Vagina (tissue), 2 donors: ENCODE results near the gene PAPPA.

ENCODE experiments used
- CTCF ChIP-seq, 3 experiments: fragments of 450-650 bp in 2 of 3; fragments of 200-600 bp in 1 of 3; sonication (generic) in 1 of 3; IDR thresholded peaks; one replicate each; pipeline ENCODE4 v1.5.1; 2017 to 2019; ENCODE audit warnings: antibody characterized with exemption in 3 of 3, mild to moderate bottlenecking in 2 of 3, moderate library complexity in 2 of 3
- POLR2A ChIP-seq, 2 donors: fragments of 450-650 bp; IDR thresholded peaks; one replicate each; pipeline ENCODE4 v1.6.1; 2017; ENCODE audit warnings: antibody characterized with exemption in 2 of 2, mild to moderate bottlenecking in 2 of 2, moderate library complexity in 2 of 2
- POLR2AphosphoS5 ChIP-seq, 2 donors: sonication (generic); formaldehyde crosslinking; IDR thresholded peaks; one replicate each; pipeline ENCODE4 v1.9.0; 2017; ENCODE audit warnings: antibody characterized with exemption in 2 of 2, mild to moderate bottlenecking in 2 of 2, low read depth in 1 of 2; ENCODE audit not compliant: insufficient read depth in 1 of 2

GRCh38 chr9:116115761-116116353, 37.7 kb upstream of the PAPPA start:
- TF ChIP-seq CTCF (IDR thresholded peaks at IDR 0.05) = no peak
- no peak for TF ChIP-seq POLR2A (IDR thresholded peaks at IDR 0.05)
- no peak for TF ChIP-seq POLR2AphosphoS5 (IDR thresholded peaks at IDR 0.05; ENCODE audit: insufficient read depth in 1 of 2, low read depth in 1 of 2)
